Measurements from ENCODE around the gene LIN54. TPM values are rescaled to one million over a fixed set of nuclear protein-coding genes. Genes with fewer than 3 reads are reported as not detected.
A peak's percentile ranks its signal among the peaks of the same experiment; 100 is the strongest.

The LIN54 gene
- total and polyA plus RNA-seq, 9 of the 15 experiments (the other 6 are each of a cell fraction or from before 2014, with no cell fraction given), result 2.2 to 22.5 (median 15.8) TPM

DNA sequence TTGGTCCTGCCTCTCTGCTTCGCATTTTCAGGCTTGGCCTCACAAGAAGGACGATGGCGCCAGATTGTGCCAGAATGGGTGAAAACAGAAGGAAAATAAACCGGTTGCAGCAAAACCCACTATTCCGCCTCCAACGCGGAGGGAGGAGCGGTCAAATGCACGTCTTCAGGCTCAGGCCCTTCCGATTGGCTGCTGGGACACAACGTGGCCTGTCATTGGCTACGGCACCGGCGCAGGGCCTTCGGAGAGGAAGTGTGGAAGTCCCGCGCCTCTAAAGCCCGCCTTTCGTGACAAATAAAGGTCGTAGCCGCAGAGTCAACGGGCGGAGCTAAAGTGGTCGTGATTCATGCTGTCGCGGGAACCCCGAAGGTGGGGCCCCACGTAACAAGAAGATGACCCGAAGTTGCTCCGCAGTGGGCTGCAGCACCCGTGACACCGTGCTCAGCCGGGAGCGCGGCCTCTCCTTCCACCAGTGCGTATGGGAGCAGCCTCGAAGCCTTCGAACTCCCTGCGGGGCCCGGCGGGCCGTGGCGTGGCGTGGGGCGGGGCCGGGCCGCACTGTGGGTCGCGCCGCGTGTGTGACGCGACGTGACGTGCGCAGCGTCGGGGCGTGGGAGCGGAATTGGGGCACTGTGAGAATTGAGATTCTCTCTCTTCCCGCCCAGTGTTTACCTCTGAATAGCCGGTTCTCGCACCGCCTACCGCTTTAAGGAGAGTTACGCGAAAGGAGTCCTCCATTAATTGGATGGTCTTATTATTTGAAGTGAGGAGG lies 110.0 kb downstream of the LIN54 start, which contains the start of gene THAP9 (continued):
- no peak for TF ChIP-seq SRSF3 (IDR thresholded peaks at IDR 0.05; ENCODE audit: insufficient read depth, low read length)
- TF ChIP-seq ZNF57 (CRISPR knock-in tag; IDR thresholded peaks at IDR 0.05), result no peak
- no peak for TF ChIP-seq ZFP36 (IDR thresholded peaks at IDR 0.05; ENCODE audit: low read depth, low read length, partially characterized antibody)
- no peak for TF ChIP-seq PCBP2 (IDR thresholded peaks at IDR 0.05; ENCODE audit: low read depth, low read length, poor library complexity, severe bottlenecking)
- 0 out of 4 replicates have a peak, but pooled peaks of 1 of the 2 experiments have one; percentile 32 for TF ChIP-seq ETV6 (IDR thresholded peaks at IDR 0.05; ENCODE audit: borderline replicate concordance in 1 of 2, low read depth in 2 of 2, low read length in 1 of 2)
- no peak; the same call in 1 of the 2 replicates for TF ChIP-seq ETV6 (CRISPR knock-in tag; IDR thresholded peaks at IDR 0.05; ENCODE audit: borderline replicate concordance)
- TF ChIP-seq, protein P1, sequence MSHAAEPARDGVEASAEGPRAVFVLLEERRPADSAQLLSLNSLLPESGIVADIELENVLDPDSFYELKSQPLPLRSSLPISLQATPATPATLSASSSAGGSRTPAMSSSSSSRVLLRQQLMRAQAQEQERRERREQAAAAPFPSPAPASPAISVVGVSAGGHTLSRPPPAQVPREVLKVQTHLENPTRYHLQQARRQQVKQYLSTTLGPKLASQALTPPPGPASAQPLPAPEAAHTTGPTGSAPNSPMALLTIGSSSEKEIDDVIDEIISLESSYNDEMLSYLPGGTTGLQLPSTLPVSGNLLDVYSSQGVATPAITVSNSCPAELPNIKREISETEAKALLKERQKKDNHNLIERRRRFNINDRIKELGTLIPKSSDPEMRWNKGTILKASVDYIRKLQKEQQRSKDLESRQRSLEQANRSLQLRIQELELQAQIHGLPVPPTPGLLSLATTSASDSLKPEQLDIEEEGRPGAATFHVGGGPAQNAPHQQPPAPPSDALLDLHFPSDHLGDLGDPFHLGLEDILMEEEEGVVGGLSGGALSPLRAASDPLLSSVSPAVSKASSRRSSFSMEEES (CRISPR knock-in tag; IDR thresholded peaks at IDR 0.05), result no peak
- no peak for TF ChIP-seq WHSC1 (IDR thresholded peaks at IDR 0.05; ENCODE audit: low read length)
- TF ChIP-seq HDAC3 (IDR thresholded peaks at IDR 0.05; ENCODE audit: borderline replicate concordance, partially characterized antibody), result peak; percentile 84
- TF ChIP-seq ZNF764 (CRISPR knock-in tag; IDR thresholded peaks at IDR 0.05; ENCODE audit: low read depth), result no peak
- TF ChIP-seq E2F8 (IDR thresholded peaks at IDR 0.05; ENCODE audit: low read depth, partially characterized antibody), result peak; percentile 88
- TF ChIP-seq, protein P2, sequence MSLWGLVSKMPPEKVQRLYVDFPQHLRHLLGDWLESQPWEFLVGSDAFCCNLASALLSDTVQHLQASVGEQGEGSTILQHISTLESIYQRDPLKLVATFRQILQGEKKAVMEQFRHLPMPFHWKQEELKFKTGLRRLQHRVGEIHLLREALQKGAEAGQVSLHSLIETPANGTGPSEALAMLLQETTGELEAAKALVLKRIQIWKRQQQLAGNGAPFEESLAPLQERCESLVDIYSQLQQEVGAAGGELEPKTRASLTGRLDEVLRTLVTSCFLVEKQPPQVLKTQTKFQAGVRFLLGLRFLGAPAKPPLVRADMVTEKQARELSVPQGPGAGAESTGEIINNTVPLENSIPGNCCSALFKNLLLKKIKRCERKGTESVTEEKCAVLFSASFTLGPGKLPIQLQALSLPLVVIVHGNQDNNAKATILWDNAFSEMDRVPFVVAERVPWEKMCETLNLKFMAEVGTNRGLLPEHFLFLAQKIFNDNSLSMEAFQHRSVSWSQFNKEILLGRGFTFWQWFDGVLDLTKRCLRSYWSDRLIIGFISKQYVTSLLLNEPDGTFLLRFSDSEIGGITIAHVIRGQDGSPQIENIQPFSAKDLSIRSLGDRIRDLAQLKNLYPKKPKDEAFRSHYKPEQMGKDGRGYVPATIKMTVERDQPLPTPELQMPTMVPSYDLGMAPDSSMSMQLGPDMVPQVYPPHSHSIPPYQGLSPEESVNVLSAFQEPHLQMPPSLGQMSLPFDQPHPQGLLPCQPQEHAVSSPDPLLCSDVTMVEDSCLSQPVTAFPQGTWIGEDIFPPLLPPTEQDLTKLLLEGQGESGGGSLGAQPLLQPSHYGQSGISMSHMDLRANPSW (CRISPR knock-in tag; IDR thresholded peaks at IDR 0.05), result no peak
- TF ChIP-seq KLF16 (IDR thresholded peaks at IDR 0.05), result no peak
- TF ChIP-seq XRCC3 (IDR thresholded peaks at IDR 0.05), result no peak
- no peak for TF ChIP-seq CLOCK (CRISPR knock-in tag; IDR thresholded peaks at IDR 0.05; ENCODE audit: borderline replicate concordance)
- TF ChIP-seq ZNF586 (CRISPR knock-in tag; conservative IDR thresholded peaks at IDR 0.05), result no peak
- TF ChIP-seq ZNF778 (CRISPR knock-in tag; IDR thresholded peaks at IDR 0.05), result no peak
